Epithelial cell of proximal tubule (primary cell): ENCODE measurements around the gene MCF2L. TPM values are rescaled to one million over a fixed set of nuclear protein-coding genes. Genes with fewer than 3 reads are reported as not detected.

Source experiments
- DNase-seq: peaks from one replicate; pipeline ENCODE4 v3.0.0-alpha.2; 2011; ENCODE audit warnings: low read depth
- H3K4me3 ChIP-seq: 2 replicates; pipeline ENCODE4 v1.5.1; 2011; ENCODE audit warnings: low read depth, mild to moderate bottlenecking, low read length
- CTCF ChIP-seq: conservative IDR thresholded peaks from 2 replicates; pipeline ENCODE4 v1.5.1; 2012; ENCODE audit warnings: low read depth, mild to moderate bottlenecking, low read length
- total RNA-seq: library from RNA; depleted of rRNA; stranded (reverse); fragments of >200 nt; gene quantifications from 2 replicates; pipeline ENCODE4 v1.2.3, GENCODE V29; 2015

The MCF2L gene
- total RNA-seq, 1 donor from 2014 or later: 10.8 TPM

GRCh38 chr13:113123226-113124201 lies 154.5 kb downstream of the MCF2L start:
- H3K4me3 ChIP-seq: no peak overlapping the region

GRCh38 chr13:113124211-113124970 lies 155.4 kb downstream of the MCF2L start:
- DNase-seq: no peak
- no peak for TF ChIP-seq CTCF
- H3K4me3 ChIP-seq: no peak overlapping the region

More at GRCh38 chr13:113123226-113124201, 154.5 kb downstream of the MCF2L start:
- DNase-seq: no peak
- TF ChIP-seq CTCF: peak; percentile 27

GRCh38 chr13:113125506-113126264 lies 156.7 kb downstream of the MCF2L start:
- H3K4me3 ChIP-seq: no peak overlapping the region
- TF ChIP-seq CTCF: no peak
- no peak for DNase-seq

- no peak for TF ChIP-seq CTCF
- DNase-seq: no peak
Observed at GRCh38 chr13:113126265-113127150, 157.5 kb downstream of the MCF2L start.

GRCh38 chr13:113129480-113129879 lies 160.5 kb downstream of the MCF2L start:
- no peak overlapping the region for H3K4me3 ChIP-seq
- DNase-seq: no peak
- no peak for TF ChIP-seq CTCF

More at GRCh38 chr13:113126265-113127150, 157.5 kb downstream of the MCF2L start:
- no peak overlapping the region for H3K4me3 ChIP-seq
